Choroid plexus epithelial cell (primary cell): ENCODE results near the gene CCNC.

Source experiments
- DNase-seq: peaks from one replicate; pipeline ENCODE4 v3.0.0-alpha.2; 2010; ENCODE audit warnings: low read depth
- H3K4me3 ChIP-seq: 2 replicates; pipeline ENCODE4 v1.5.1; 2011; ENCODE audit warnings: low read depth, mild to moderate bottlenecking, control low read depth, low read length, moderate library complexity
- TF ChIP-seq, protein P1 (sequence below): conservative IDR thresholded peaks from 2 replicates; pipeline ENCODE4 v1.5.1; 2011; ENCODE audit warnings: low read depth, mild to moderate bottlenecking, control low read depth, inconsistent platforms, low read length, moderate library complexity

Gene CCNC

DNA sequence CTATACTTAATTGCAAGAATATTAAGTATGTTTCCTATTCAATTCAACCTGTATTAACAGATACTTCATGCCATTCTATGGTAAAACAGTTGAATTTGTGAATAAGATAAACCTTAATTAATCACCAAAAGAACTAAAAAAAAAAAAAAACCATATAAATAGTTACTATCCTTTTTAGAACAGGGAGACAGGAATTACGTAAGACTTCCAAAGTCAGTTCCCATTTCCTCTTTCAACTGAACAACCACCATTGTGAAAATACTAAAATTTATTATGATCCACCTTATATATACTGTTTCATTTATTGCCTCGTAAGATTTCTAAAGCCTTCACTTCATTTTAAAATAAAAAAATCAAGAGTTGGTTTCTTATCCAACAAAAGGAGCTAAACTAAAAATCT is 9.4 kb downstream of the CCNC start:
- DNase-seq: no peak
- H3K4me3 ChIP-seq: no peak overlapping the region
- TF ChIP-seq, protein P1, sequence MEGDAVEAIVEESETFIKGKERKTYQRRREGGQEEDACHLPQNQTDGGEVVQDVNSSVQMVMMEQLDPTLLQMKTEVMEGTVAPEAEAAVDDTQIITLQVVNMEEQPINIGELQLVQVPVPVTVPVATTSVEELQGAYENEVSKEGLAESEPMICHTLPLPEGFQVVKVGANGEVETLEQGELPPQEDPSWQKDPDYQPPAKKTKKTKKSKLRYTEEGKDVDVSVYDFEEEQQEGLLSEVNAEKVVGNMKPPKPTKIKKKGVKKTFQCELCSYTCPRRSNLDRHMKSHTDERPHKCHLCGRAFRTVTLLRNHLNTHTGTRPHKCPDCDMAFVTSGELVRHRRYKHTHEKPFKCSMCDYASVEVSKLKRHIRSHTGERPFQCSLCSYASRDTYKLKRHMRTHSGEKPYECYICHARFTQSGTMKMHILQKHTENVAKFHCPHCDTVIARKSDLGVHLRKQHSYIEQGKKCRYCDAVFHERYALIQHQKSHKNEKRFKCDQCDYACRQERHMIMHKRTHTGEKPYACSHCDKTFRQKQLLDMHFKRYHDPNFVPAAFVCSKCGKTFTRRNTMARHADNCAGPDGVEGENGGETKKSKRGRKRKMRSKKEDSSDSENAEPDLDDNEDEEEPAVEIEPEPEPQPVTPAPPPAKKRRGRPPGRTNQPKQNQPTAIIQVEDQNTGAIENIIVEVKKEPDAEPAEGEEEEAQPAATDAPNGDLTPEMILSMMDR: no peak

GRCh38 chr6:99553888-99554287 is 14.6 kb downstream of the CCNC start:
- DNase-seq: no peak
- H3K4me3 ChIP-seq: no peak overlapping the region
- TF ChIP-seq, protein P1: no peak

- no peak for DNase-seq
- H3K4me3 ChIP-seq: no peak overlapping the region
- TF ChIP-seq, protein P1: no peak
Observed at GRCh38 chr6:99550046-99550748, 18.3 kb downstream of the CCNC start.

- TF ChIP-seq, protein P1: no peak
- DNase-seq: no peak
- no peak overlapping the region for H3K4me3 ChIP-seq
Observed at GRCh38 chr6:99548706-99549105, 19.8 kb downstream of the CCNC start.

- TF ChIP-seq, protein P1: no peak
- H3K4me3 ChIP-seq: no peak overlapping the region
- no peak for DNase-seq
Observed at GRCh38 chr6:99547526-99547925, 20.9 kb downstream of the CCNC start.

GRCh38 chr6:99545442-99545841 is 23.0 kb downstream of the CCNC start:
- TF ChIP-seq, protein P1: no peak
- H3K4me3 ChIP-seq: no peak overlapping the region
- DNase-seq: no peak

DNA sequence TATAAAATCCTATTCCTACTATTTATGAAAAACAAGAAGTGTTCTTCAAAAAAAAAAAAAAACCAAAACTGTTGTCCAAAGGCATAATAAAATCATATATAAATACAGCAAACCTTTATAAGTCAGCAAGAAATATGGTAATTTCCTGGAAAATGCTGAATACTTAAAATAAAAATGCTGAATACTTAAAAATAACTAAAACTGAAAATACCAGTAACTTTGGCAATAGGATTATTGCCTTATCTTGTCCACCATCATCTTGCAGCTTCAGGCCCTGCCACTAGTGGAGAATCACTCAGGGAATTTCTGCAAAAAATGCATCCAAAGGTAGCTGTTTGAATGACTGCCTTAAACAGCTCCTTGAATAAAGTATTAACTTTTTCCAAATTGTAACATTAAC is 24.5 kb downstream of the CCNC start:
- no peak overlapping the region for H3K4me3 ChIP-seq
- TF ChIP-seq, protein P1: no peak
- no peak for DNase-seq
